GM12874 (cell line): ENCODE data around the gene SLC16A6.

Source experiments
- TF ChIP-seq, protein P1 (sequence below): IDR thresholded peaks from 2 replicates; pipeline ENCODE4 v1.5.1; 2011; ENCODE audit warnings: low read depth, mild to moderate bottlenecking, control low read depth, low read length, moderate library complexity; ENCODE audit not compliant: insufficient read depth

SLC16A6 gene

GRCh38 chr17:68248891-68249290 is 42.0 kb downstream of the SLC16A6 start:
- TF ChIP-seq, protein P1, sequence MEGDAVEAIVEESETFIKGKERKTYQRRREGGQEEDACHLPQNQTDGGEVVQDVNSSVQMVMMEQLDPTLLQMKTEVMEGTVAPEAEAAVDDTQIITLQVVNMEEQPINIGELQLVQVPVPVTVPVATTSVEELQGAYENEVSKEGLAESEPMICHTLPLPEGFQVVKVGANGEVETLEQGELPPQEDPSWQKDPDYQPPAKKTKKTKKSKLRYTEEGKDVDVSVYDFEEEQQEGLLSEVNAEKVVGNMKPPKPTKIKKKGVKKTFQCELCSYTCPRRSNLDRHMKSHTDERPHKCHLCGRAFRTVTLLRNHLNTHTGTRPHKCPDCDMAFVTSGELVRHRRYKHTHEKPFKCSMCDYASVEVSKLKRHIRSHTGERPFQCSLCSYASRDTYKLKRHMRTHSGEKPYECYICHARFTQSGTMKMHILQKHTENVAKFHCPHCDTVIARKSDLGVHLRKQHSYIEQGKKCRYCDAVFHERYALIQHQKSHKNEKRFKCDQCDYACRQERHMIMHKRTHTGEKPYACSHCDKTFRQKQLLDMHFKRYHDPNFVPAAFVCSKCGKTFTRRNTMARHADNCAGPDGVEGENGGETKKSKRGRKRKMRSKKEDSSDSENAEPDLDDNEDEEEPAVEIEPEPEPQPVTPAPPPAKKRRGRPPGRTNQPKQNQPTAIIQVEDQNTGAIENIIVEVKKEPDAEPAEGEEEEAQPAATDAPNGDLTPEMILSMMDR, result no peak

GRCh38 chr17:68248199-68248825 is 42.6 kb downstream of the SLC16A6 start:
- TF ChIP-seq, protein P1, result no peak

GRCh38 chr17:68247445-68248198 is 43.3 kb downstream of the SLC16A6 start, which contains the start of gene AMZ2:
Gene AMZ2 (plus strand): TSS chr17:68248043. CDS start chr17:68250188, 2,145 bp downstream.
- TF ChIP-seq, protein P1, result no peak

DNA sequence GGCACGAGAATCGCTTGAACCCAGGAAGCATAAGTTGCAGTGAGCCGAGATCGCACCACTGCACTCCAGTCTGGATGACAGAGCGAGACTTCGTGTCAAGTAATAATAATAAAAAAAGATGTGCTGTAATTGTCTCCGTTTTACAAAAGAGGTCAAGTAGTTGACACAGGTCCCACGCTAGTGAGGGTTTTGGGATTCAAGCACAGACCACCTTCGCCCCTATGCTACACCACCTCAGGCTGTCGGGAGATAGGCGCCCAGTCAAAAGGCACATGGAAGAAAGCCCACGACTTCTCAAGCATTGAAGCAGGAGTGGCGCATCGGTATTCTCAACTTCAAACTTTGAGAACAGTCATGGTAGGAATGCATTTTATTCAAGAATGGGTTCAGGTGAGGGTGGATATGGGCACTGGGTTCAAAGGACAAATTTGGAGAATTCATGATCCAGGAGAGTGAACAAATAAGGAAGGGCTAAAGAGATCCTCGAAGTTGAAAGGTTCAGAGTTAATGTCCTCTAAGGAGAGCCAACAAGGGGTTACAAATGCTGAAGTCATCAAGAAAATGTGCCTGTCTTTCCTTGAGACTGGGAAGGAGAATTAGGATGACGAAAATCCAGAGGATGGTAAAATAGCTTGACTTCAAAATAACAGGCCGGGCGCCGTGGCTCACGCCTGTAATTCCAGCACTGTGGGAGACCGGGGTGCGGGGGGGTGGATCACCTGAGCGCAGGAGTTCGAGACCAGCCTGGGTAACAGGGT is 44.5 kb downstream of the SLC16A6 start:
- TF ChIP-seq, protein P1, result no peak

GRCh38 chr17:68239632-68240366 is 51.1 kb downstream of the SLC16A6 start:
- TF ChIP-seq, protein P1, result no peak

DNA sequence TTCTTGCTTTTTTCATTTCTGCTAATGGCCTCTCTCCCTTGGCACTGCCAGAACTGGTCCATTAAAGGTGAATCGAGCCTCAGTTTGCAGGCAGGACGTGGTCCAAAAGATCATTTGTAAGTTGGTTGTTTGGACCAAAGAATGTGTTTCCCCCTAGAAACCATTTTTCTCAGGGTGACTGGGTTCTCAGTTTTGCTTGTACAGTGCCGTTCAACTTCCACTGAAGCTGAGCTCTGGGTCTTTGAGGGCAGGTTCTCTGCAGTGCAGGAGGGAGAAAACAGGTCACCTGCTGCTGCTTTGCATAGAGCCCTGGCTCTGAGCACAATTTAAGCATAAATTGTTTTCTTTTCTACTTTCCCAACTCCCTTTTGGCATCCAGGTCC is 52.1 kb downstream of the SLC16A6 start:
- TF ChIP-seq, protein P1, result no peak
